HG03135 (cell line): ENCODE data around the gene CD27.
"Not testable (repeated sequence)": the region's sequence is repeated elsewhere in the genome, so short reads cannot be mapped to it uniquely, and the experiment has no call there.

ENCODE experiments used
- ATAC-seq: cut with Tn5 transposase; IDR thresholded peaks from one replicate; pipeline ENCODE4 v1.9.1; 2021; ENCODE audit warnings: mild to moderate bottlenecking, moderate library complexity; ENCODE audit not compliant: unreplicated experiment

The CD27 gene

GRCh38 chr12:6444704-6445688, at the start of gene CD27:
CD27 (plus strand) TSS chr12:6444955; CDS start chr12:6445096, 141 bp downstream.
- ATAC-seq = no peak

DNA sequence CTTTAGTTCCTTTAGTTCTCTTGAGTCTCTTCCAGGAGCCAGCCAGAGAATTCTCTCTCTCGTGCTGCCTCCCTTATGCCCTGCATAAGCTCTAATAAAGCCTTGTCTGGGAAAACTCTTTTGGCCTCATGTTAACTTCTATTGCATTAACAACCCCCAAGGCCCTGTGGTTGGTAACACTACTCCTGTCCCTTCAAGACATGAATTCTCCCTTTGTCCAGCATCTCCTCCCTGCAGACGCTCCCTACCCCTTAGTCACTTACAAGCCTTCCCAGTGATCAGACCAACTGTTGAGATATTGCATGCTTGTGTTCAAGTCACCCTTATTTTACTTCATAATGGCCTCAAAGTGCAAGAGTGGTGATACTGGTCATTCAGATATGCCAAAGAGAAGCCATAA, 48.7 kb upstream of the CD27 start:
- no peak for ATAC-seq

GRCh38 chr12:6399884-6400644, 44.7 kb upstream of the CD27 start:
- no peak for ATAC-seq

GRCh38 chr12:6404390-6404789, 40.4 kb upstream of the CD27 start:
- no peak for ATAC-seq

GRCh38 chr12:6405963-6406362, 38.8 kb upstream of the CD27 start:
- no peak for ATAC-seq

- no peak for ATAC-seq
Measured at GRCh38 chr12:6407236-6407954, 37.4 kb upstream of the CD27 start.

DNA sequence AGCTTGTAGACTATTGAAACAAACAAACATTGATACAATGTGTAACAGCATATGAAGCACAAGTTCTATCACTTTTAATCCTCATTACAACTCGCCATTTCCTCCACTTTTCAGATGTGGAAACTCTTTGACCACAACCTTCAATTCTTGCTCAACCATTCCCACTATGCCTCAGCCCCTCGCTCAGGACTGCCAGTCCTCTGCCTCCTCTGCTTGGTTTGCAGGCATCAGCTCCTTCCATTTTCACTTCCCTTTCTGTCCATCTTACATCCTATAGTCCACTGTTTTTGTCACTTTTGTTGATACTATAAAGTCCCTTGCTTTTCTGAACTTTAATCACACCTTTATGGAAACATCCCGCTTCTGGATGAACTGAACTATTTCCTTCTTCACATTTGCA, 28.2 kb upstream of the CD27 start:
- ATAC-seq = no peak

DNA sequence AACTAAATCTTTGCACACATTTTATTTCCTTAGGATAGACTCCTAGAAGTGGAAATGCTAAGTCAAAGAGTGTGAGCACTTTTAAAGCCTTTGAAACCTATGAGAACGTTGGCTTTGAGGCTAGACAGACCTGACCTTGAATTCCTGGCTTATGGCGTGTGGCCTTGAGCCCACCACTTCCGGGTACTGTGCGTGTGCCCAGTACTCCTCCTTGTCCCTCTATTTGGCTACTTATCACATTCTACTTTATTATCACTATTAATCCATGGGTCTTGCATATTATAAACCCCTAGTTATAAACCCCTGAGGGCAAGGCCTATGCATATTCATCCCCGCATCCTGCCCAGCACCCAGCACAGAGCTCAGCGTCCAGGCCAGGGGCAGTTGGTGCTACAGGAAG, 26.0 kb upstream of the CD27 start:
- no peak for ATAC-seq

DNA sequence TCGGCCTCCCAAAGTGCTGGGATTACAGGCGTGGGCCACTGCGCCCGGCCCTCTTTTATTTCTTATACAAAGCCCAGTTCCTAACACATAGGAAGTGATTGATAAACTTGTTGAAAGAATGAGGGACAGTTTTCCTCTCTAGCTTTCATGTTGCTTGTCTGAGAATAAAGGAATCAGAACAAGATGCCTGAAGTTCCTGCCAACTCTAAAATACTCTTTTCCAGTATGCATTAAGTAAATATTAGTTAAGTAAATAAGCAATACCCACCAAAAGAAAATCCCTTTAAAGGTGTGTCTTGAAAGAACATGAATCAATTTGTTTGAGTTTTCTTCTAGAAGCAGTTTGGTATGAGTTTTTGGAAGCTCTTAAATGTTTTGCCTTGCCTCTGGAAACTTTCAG, 24.4 kb upstream of the CD27 start:
- no peak for ATAC-seq

DNA sequence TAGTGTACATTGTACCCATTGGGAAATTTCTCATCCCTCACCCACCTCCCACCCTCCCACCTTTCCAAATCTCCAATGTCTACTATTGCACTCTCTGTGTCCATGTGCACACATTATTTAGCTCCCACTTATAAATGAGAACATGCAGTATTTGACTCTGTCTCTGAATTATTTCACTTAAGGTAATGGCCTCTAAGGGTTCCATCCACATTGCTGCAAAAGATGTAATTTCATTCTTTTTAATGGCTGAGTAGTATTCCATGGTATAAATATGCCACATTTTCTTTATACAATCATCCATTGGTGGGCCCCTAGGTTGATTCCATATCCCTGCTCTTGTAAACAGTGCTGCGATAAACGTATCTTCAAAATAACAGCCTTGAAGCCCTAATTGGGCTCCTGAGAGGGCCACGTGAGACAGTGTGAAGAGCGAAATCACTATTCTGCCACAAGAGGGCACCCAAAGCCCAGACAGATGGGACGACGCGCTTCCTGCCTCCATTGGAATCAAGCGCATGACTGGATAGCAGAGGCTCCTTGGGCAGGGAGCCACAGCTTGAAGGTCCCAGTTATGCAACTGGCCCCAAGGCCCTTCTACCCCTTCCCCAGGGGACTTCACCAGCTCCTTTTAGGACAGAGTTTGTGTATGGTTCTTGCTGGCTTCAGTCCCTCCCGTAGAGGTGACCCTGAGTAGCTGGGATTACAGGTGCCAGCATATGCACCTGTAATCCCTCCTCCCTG, 21.3 kb upstream of the CD27 start:
- ATAC-seq = peak; percentile 35

- no peak for ATAC-seq
Measured at GRCh38 chr12:6424008-6424347, 20.8 kb upstream of the CD27 start.

GRCh38 chr12:6424866-6425265, 19.9 kb upstream of the CD27 start:
- ATAC-seq = no peak

DNA sequence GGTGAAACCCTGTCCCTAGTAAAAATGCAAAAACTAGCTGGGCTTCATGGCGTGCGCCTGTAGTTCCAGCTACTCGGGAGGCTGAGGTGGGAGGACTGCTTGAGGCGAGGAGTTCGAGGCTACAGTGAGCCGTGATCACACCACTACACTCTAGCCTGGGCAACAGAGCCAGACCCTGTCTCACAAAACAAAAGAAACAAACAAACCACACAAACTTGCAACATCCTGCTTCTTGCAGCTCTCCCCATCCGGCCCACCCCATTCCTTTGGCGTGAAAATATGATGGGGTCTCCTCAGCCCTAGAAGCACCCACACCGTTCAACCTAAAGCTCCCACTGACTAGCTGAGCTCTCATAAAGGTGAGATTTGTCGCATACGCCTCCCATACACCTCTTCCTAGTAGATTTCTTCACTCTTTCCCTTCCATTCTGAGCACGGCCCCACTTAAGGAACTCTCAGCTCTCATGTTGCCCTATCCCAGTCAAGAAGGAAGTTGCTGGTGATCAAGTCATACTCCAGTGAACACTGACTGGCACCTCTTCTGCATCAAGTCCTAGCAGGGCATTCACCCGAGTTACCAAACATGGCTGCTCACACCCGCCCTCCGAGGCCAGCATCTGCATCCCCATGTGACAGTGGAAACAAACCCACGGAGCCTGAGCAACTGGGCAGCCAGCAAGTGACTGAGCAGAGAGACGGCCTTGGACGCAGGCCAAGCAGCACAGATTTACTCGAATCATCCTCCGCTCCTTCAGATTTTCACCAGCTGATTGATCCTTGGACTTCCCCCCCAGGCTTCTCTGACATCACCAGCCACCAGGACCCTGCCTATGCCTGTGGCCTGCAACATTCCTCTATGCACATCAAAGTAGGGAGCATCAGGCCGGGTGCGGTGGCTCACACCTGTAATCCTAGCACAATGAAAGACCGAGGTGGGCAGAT, 18.9 kb upstream of the CD27 start:
- no peak for ATAC-seq

GRCh38 chr12:6426882-6427671, 17.7 kb upstream of the CD27 start:
- peak; percentile 69 for ATAC-seq

- ATAC-seq = not testable (repeated sequence)
Measured at GRCh38 chr12:6427796-6428195, 17.0 kb upstream of the CD27 start.

DNA sequence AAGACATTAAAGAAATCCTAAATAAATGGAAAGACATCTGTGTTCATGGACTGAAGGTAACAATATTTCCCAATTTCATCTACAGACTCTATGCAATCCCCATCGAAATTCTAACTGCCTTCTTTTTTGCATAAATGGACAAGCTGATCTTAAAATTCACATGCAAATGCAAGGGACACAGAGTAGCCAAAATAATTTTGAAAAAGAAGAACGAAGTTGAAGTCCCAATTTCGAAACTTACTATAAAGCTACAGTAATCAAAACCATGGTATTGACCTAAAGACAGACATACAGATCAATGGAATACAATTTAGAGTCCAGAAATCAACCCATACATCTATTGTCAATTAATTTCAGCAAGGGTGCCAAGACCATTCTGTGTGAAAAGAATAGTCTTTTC, 16.4 kb upstream of the CD27 start:
- ATAC-seq = no peak

GRCh38 chr12:6430124-6430989, 14.4 kb upstream of the CD27 start:
- ATAC-seq = no peak

DNA sequence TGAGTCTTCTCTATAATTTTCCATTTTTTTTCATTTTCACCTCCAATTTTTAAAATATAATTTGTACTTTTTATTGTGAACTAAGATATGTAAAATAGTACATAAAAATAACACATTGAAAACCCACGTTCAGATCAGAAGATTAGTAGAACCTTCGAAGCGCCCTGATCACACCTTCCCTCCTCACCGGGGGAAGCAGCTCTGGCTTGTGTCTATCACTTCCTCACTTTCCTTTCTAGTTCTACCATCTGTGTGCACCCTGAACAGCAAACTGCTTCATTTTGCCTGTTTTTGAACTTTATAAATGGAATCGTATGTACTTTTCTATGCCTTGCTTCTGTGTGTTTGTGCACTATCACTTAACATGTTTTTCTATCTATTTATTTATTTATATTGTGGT, 11.8 kb upstream of the CD27 start:
- ATAC-seq = no peak
